8988T (cell line): ENCODE data around the gene TYK2.

Source experiments
- DNase-seq: peaks from one replicate; pipeline ENCODE4 v3.0.0; 2011

Gene TYK2

GRCh38 chr19:10332965-10333757, 47.2 kb downstream of the TYK2 start, which contains the start of gene RAVER1:
TSS of gene RAVER1 (minus strand) at chr19:10333529. CDS start at chr19:10333507, 22 bp downstream.
- DNase-seq = peak; percentile 88

GRCh38 chr19:10332158-10332964, 48.0 kb downstream of the TYK2 start:
- no peak for DNase-seq

GRCh38 chr19:10329555-10329954, 50.8 kb downstream of the TYK2 start:
- no peak for DNase-seq

- no peak for DNase-seq
These were observed 51.6 kb downstream of the TYK2 start for GRCh38 chr19:10328558-10329429.

GRCh38 chr19:10327793-10328192, 52.6 kb downstream of the TYK2 start:
- no peak for DNase-seq

- DNase-seq = no peak
These were observed 54.6 kb downstream of the TYK2 start for GRCh38 chr19:10325732-10326131.

GRCh38 chr19:10321874-10322835, 58.2 kb downstream of the TYK2 start:
- no peak for DNase-seq

- no peak for DNase-seq
These were observed 59.0 kb downstream of the TYK2 start for GRCh38 chr19:10321417-10321797.

- no peak for DNase-seq
These were observed 59.6 kb downstream of the TYK2 start for GRCh38 chr19:10320602-10321416.

- DNase-seq = no peak
These were observed 61.3 kb downstream of the TYK2 start for GRCh38 chr19:10318807-10319682.

- no peak for DNase-seq
These were observed 62.4 kb downstream of the TYK2 start for GRCh38 chr19:10317857-10318462.

GRCh38 chr19:10317045-10317856, 63.1 kb downstream of the TYK2 start:
- no peak for DNase-seq

GRCh38 chr19:10316229-10317044, 63.9 kb downstream of the TYK2 start:
- DNase-seq = peak; percentile 21

GRCh38 chr19:10315335-10316214, 64.8 kb downstream of the TYK2 start, which contains the start of gene FDX2:
TSS of gene FDX2 (minus strand) at chr19:10316015. CDS start at chr19:10315996, 19 bp downstream.
- DNase-seq = peak; percentile 82

- DNase-seq = no peak
These were observed 70.9 kb downstream of the TYK2 start, which contains the start of gene ZGLP1 for GRCh38 chr19:10309423-10309822. TSS of gene ZGLP1 (minus strand) at chr19:10309815.

GRCh38 chr19:10306327-10306726, 74.0 kb downstream of the TYK2 start:
- DNase-seq = no peak
